ENCODE results near the gene TOX4.

- TF ChIP-seq TCF12 (IDR thresholded peaks at IDR 0.05; ENCODE audit: low read depth) (no peak), CEBPB (IDR thresholded peaks at IDR 0.05) (no peak), CREB1 (IDR thresholded peaks at IDR 0.05; ENCODE audit: low read depth) (no peak)
Measured at GRCh38 chr14:21518725-21519124, 41.7 kb downstream of the TOX4 start.

Measured in Ishikawa (cell line).